Liver (tissue), 9 donors: ENCODE measurements around the gene EPB41L2. TPM values are rescaled to one million over a fixed set of nuclear protein-coding genes. Genes with fewer than 3 reads are reported as not detected.
A peak's percentile ranks its signal among the peaks of the same experiment; 100 is the strongest.

ENCODE experiments used
- DNase-seq: peaks from one replicate; pipeline ENCODE4 v3.0.0-alpha.2; 2017; ENCODE audit warnings: low spot score
- H3K27ac ChIP-seq, 2 donors: one replicate each; pipeline ENCODE4 v1.7.0; 2013; ENCODE audit warnings: inconsistent platforms in 2 of 2, low read length in 2 of 2, control low read depth in 1 of 2, low read depth in 1 of 2, mild to moderate bottlenecking in 1 of 2
- H3K27me3 ChIP-seq, 4 donors: one replicate each; pipeline versions ENCODE4 v1.6.1 to v1.7.0; 2013; ENCODE audit warnings: low read length in 3 of 4, inconsistent platforms in 1 of 4, mild to moderate bottlenecking in 1 of 4, moderate library complexity in 1 of 4; ENCODE audit not compliant: control insufficient read depth in 4 of 4, insufficient read depth in 4 of 4
- H3K36me3 ChIP-seq, 4 donors: one replicate each; pipeline versions ENCODE4 v1.6.1 to v1.7.0; 2013; ENCODE audit warnings: low read length in 3 of 4, mild to moderate bottlenecking in 3 of 4, low read depth in 1 of 4, moderate library complexity in 1 of 4; ENCODE audit not compliant: control insufficient read depth in 4 of 4, insufficient read depth in 3 of 4
- H3K4me1 ChIP-seq, 4 donors: one replicate each; pipeline versions ENCODE4 v1.6.1 to v1.7.0; 2013; ENCODE audit warnings: low read length in 3 of 4, mild to moderate bottlenecking in 3 of 4, moderate library complexity in 1 of 4; ENCODE audit not compliant: control insufficient read depth in 4 of 4, insufficient read depth in 4 of 4
- H3K4me3 ChIP-seq, 3 donors: one replicate each; pipeline versions ENCODE4 v1.6.1 to v1.7.0; 2013; ENCODE audit warnings: low read length in 3 of 3, control low read depth in 1 of 3, low read depth in 1 of 3, mild to moderate bottlenecking in 1 of 3
- H3K9ac ChIP-seq, 2 donors: one replicate each; pipeline ENCODE4 v1.7.0; 2013; ENCODE audit warnings: low read length in 2 of 2, mild to moderate bottlenecking in 2 of 2, moderate library complexity in 2 of 2, control low read depth in 1 of 2, low read depth in 1 of 2
- H3K9me3 ChIP-seq, 4 donors: one replicate each; pipeline versions ENCODE4 v1.6.1 to v1.7.0; 2013; ENCODE audit warnings: low read length in 3 of 4; ENCODE audit not compliant: control insufficient read depth in 4 of 4
- ATF3 ChIP-seq: IDR thresholded peaks from 2 replicates; pipeline ENCODE4 v1.6.1; 2016; ENCODE audit warnings: antibody characterized with exemption
- CTCF ChIP-seq: fragments of 150-350 bp; IDR thresholded peaks from 2 replicates; pipeline ENCODE4 v1.5.1; 2017; ENCODE audit warnings: improper control_type of control experiment, low read depth, low read length; ENCODE audit not compliant: missing input control
- EGR1 ChIP-seq, 2 donors: IDR thresholded peaks; 2 replicates each; pipeline ENCODE4 v1.6.1; 2016 to 2018; ENCODE audit warnings: antibody characterized with exemption in 2 of 2, low read depth in 2 of 2
- FOXA1 ChIP-seq: IDR thresholded peaks from 2 replicates; pipeline ENCODE4 v1.6.1; 2016; ENCODE audit warnings: antibody characterized with exemption
- FOXA2 ChIP-seq: IDR thresholded peaks from 2 replicates; pipeline ENCODE4 v1.6.1; 2016; ENCODE audit warnings: antibody characterized with exemption
- GABPA ChIP-seq, 2 donors: IDR thresholded peaks in 1 of 2; conservative IDR thresholded peaks in 1 of 2; 2 replicates each; pipeline ENCODE4 v1.6.1; 2016; ENCODE audit warnings: antibody characterized with exemption in 2 of 2, mild to moderate bottlenecking in 1 of 2, moderate library complexity in 1 of 2
- HNF4A ChIP-seq, 2 donors: conservative IDR thresholded peaks; 2 replicates each; pipeline ENCODE4 v1.6.1; 2016; ENCODE audit warnings: antibody characterized with exemption in 2 of 2, mild to moderate bottlenecking in 2 of 2
- HNF4G ChIP-seq: IDR thresholded peaks from 2 replicates; pipeline ENCODE4 v1.6.1; 2016; ENCODE audit warnings: antibody characterized with exemption
- JUND ChIP-seq, 2 donors: IDR thresholded peaks; 2 replicates each; pipeline ENCODE4 v1.6.1; 2016; ENCODE audit warnings: antibody characterized with exemption in 2 of 2
- MAX ChIP-seq: IDR thresholded peaks from 2 replicates; pipeline ENCODE4 v1.6.1; 2016; ENCODE audit warnings: antibody characterized with exemption
- NR2F2 ChIP-seq: IDR thresholded peaks from 2 replicates; pipeline ENCODE4 v1.6.1; 2016; ENCODE audit warnings: antibody characterized with exemption
- RAD21 ChIP-seq, 2 donors: IDR thresholded peaks; 2 replicates each; pipeline ENCODE4 v1.6.1; 2016; ENCODE audit warnings: antibody characterized with exemption in 2 of 2, mild to moderate bottlenecking in 2 of 2
- RXRA ChIP-seq, 2 donors: IDR thresholded peaks; 2 replicates each; pipeline ENCODE4 v1.6.1; 2017 to 2018; ENCODE audit warnings: antibody characterized with exemption in 2 of 2, mild to moderate bottlenecking in 1 of 2
- SP1 ChIP-seq: IDR thresholded peaks from 2 replicates; pipeline ENCODE4 v1.6.1; 2018; ENCODE audit warnings: antibody characterized with exemption, mild to moderate bottlenecking
- TAF1 ChIP-seq: conservative IDR thresholded peaks from 2 replicates; pipeline ENCODE4 v1.6.1; 2016; ENCODE audit warnings: antibody characterized with exemption, mild to moderate bottlenecking
- YY1 ChIP-seq: IDR thresholded peaks from 2 replicates; pipeline ENCODE4 v1.6.1; 2016; ENCODE audit warnings: antibody characterized with exemption, mild to moderate bottlenecking
- ZBTB33 ChIP-seq: IDR thresholded peaks from 2 replicates; pipeline ENCODE4 v1.6.1; 2016; ENCODE audit warnings: antibody characterized with exemption
- WGBS: extraction: QIAGEN DNeasy Blood & Tissue Kit; methylation state at CpG from one replicate; pipeline ENCODE4 v1.1.7; 2013; 5-methylcytosine and 5-hydroxymethylcytosine counted together
- polyA plus RNA-seq, 2 donors: library from polyadenylated mRNA; stranded (reverse) in 1 of 2; unstranded in 1 of 2; fragments of 200-250 nt in 1 of 2; fragments of >200 nt in 1 of 2; fragmentation: Nextera tagmentation in 1 of 2; extraction: Ambion mirVana in 1 of 2; gene quantifications; one replicate each; pipeline versions ENCODE4 v1.2.1 to v1.2.3, GENCODE V29; 2013 to 2015
- total RNA-seq, 2 donors: library from RNA; depleted of rRNA; stranded (reverse); fragments of >200 nt; gene quantifications; one replicate each; pipeline ENCODE4 v1.2.3, GENCODE V29; 2014
- donor health status: healthy.
- donor health status: healthy.
- donor health status: healthy.
- donor health status: healthy.
- donor health status: healthy.

Gene EPB41L2
- total and polyA plus RNA-seq, 4 donors: 10.0 to 43.3 (median 18.7) TPM

GRCh38 chr6:131039345-131039680, 23.7 kb downstream of the EPB41L2 start (continued):
- no peak for TF ChIP-seq CTCF
- TF ChIP-seq EGR1 (IDR thresholded peaks at IDR 0.05; ENCODE audit: low read depth in 2 of 2): no peak
- TF ChIP-seq FOXA2: no peak
- no peak for TF ChIP-seq RXRA (IDR thresholded peaks at IDR 0.05)

GRCh38 chr6:131038597-131039344, 24.3 kb downstream of the EPB41L2 start:
- Histone ChIP-seq H3K27ac (no peak overlapping the region), H3K4me3 (no peak overlapping the region), H3K36me3 (no peaks in the 10 kb centered on the region), H3K9me3 (no peaks in the 10 kb centered on the region), H3K9ac (no peak overlapping the region), H3K27me3 (no peaks in the 10 kb centered on the region), H3K4me1 (peaks cover 0 to 6% (median 1%) of the 10 kb centered on the region in 4 donors)
- TF ChIP-seq JUND (IDR thresholded peaks at IDR 0.05) (peak in 1 of 2 donors; percentile 22), MAX (no peak), FOXA2 (no peak), RXRA (IDR thresholded peaks at IDR 0.05) (peak; percentile 31 to 37), HNF4G (peak; percentile 51), GABPA (IDR thresholded peaks at IDR 0.05 in 1 of 2, conservative IDR thresholded peaks at IDR 0.05 in 1 of 2) (peak in 1 of 2 donors; percentile 11), EGR1 (IDR thresholded peaks at IDR 0.05; ENCODE audit: low read depth in 2 of 2) (no peak), RAD21 (IDR thresholded peaks at IDR 0.05) (no peak), HNF4A (conservative IDR thresholded peaks at IDR 0.05) (peak; percentile 60 to 78), YY1 (no peak), ZBTB33 (no peak), ATF3 (no peak), SP1 (peak; percentile 74), FOXA1 (no peak), NR2F2 (no peak)
- WGBS: 26% methylated on average over 5 of the region's 5 CpGs
- DNase-seq: no peak

- Histone ChIP-seq H3K9me3 (no peaks in the 10 kb centered on the region), H3K27me3 (no peaks in the 10 kb centered on the region), H3K27ac (no peak overlapping the region), H3K4me3 (no peak overlapping the region), H3K4me1 (peaks cover 0 to 6% (median 1%) of the 10 kb centered on the region in 4 donors), H3K36me3 (no peaks in the 10 kb centered on the region), H3K9ac (no peak overlapping the region)
- TF ChIP-seq ZBTB33 (no peak), SP1 (no peak), TAF1 (no peak), FOXA2 (no peak), JUND (IDR thresholded peaks at IDR 0.05) (no peak), FOXA1 (no peak)
- WGBS: 86% methylated on average over 8 of the region's 8 CpGs
- DNase-seq: no peak
These were observed 25.7 kb downstream of the EPB41L2 start for GRCh38 chr6:131037194-131037897.
